Measurements from ENCODE around the gene FBLN5. TPM values are rescaled to one million over a fixed set of nuclear protein-coding genes. Genes with fewer than 3 reads are reported as not detected.

Gene FBLN5
- total and polyA plus RNA-seq, 9 of the 15 experiments (the other 6 are each of a cell fraction or from before 2014, with no cell fraction given) = 0.11 to 0.22 TPM; not detected in 7

DNA sequence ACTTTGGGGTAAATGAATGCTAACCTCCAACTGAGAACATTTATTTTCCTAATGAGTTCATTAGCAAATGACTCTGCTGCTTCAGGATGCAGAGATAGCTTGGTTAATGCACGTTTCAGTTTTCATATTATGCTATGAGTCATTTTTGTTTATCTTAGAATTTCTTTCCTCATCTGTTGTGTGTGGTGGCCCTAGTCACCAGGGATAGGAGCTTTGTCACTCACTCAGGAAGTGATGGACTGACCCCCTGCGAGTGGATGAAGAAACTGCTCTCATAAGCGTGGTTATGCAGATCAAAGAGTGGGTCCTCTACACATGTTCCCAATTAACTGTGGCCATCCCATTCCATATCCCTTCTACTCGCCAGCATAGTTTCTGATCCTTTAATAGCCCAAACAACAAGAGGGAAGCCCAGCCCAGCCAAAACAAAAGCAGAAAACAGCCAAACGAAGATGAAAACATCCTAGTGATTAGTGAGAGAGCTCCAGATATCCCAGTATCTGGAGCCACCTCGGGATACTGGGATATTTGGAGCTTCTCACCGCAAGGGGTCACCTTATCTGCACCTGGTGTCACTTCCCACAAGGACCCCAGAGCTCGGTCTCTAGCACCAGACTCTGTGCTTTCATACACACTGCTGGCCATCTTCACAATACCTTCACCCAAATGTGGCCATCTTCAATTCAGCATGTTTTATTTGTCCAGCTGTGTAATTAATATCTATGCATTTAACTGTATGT is 88.8 kb downstream of the FBLN5 start:
- H2AFZ ChIP-seq (ENCODE audit: low read depth, low read length) = peak overlapping the region; percentile 65; the same call in 1 of the 2 replicates
- peaks cover 0 to 2% of the 10 kb centered on the region in 2 experiments; a peak in 2 of 5 replicates for H3K4me1 ChIP-seq (replicated peaks in 1 of 2; ENCODE audit: control insufficient read depth in 2 of 2, insufficient read depth in 2 of 2, low read length in 2 of 2)
- intact Hi-C loops (cut with micrococcal nuclease) (loop anchor here (2.0 kb wide), 1 partner anchor 208 kb away; no protein-coding TSS in a partner anchor), in situ Hi-C loops (cut with MboI) (no loop called here)
- BruUV-seq (replicated peaks) = no TSS peak
- no peak overlapping the region for H3K4me3 ChIP-seq
- no peaks in the 10 kb centered on the region for H3K9me1 ChIP-seq (ENCODE audit: control insufficient read depth, insufficient read depth, low read length)
- 1% methylated on average over 7 of the region's 8 CpGs for WGBS (ENCODE audit: insufficient coverage, low coverage, missing lambda C conversion rate)
- H3K9ac ChIP-seq (ENCODE audit: insufficient read depth in 1 of 2, low read depth in 2 of 2, low read length in 2 of 2) = no peak overlapping the region
- no peak overlapping the region for H3K27ac ChIP-seq (ENCODE audit: extremely low read depth, low read depth, low read length)
- FAIRE-seq (peak; percentile 84), ATAC-seq (peak; percentile 90), DNase-seq (ENCODE audit: extremely low read depth in 1 of 4, low spot score in 3 of 4) (peak; percentile 18 to 56 (median 32))
- ChIA-PET POLR2A (no interaction called here), CTCF (ENCODE audit: low intra/inter-chr PET ratio) (interaction anchor here (0.6 kb wide), 1 partner anchor 181 kb away, joined by 3 read pairs; no protein-coding TSS in a partner anchor)
- H3K9me3 ChIP-seq (replicated peaks; ENCODE audit: control insufficient read depth, insufficient read depth, low read depth, low read length) = no peaks in the 10 kb centered on the region
- no peaks in the 10 kb centered on the region for H3K79me2 ChIP-seq (ENCODE audit: control insufficient read depth, insufficient read depth, low read length)
- H4K20me1 ChIP-seq (replicated peaks; ENCODE audit: control insufficient read depth, insufficient read depth, low read length) = no peaks in the 10 kb centered on the region
- no peaks in the 10 kb centered on the region for H3K27me3 ChIP-seq (ENCODE audit: control insufficient read depth in 2 of 2, insufficient read depth in 2 of 2, low read length in 2 of 2)
- H3K36me3 ChIP-seq (ENCODE audit: control insufficient read depth, insufficient read depth, low read length) = no peaks in the 10 kb centered on the region
- H3K4me2 ChIP-seq (ENCODE audit: insufficient read depth, low read length) = no peak overlapping the region
- TF ChIP-seq ATF7 (IDR thresholded peaks at IDR 0.05) (peak; percentile 21; the same call in 1 of the 2 replicates), YBX1 (IDR thresholded peaks at IDR 0.05) (no peak), YY1 (IDR thresholded peaks at IDR 0.05; ENCODE audit: borderline replicate concordance in 1 of 3, control insufficient read depth in 1 of 3, extremely low read depth in 1 of 3, insufficient read depth in 3 of 3, insufficient read length in 1 of 3, insufficient replicate concordance in 2 of 3, low read depth in 1 of 3, low read length in 2 of 3) (no peak), HNRNPLL (IDR thresholded peaks at IDR 0.05; ENCODE audit: low read depth, low read length, poor library complexity, severe bottlenecking) (no peak), FOXK2 (conservative IDR thresholded peaks at IDR 0.05 in 1 of 2, IDR thresholded peaks at IDR 0.05 in 1 of 2; ENCODE audit: low read depth in 2 of 2) (no peak), TEAD1 (CRISPR knock-in tag; IDR thresholded peaks at IDR 0.05) (no peak), ZSCAN32 (CRISPR knock-in tag; IDR thresholded peaks at IDR 0.05) (no peak), SIN3B (IDR thresholded peaks at IDR 0.05; ENCODE audit: low read depth) (no peak), MCM2 (IDR thresholded peaks at IDR 0.05; ENCODE audit: low read depth) (no peak), MYNN (IDR thresholded peaks at IDR 0.05) (no peak), MYNN (CRISPR knock-in tag; IDR thresholded peaks at IDR 0.05) (no peak), RBM22 (IDR thresholded peaks at IDR 0.05; ENCODE audit: low read depth, low read length, poor library complexity, severe bottlenecking) (no peak), SMARCA4 (IDR thresholded peaks at IDR 0.05) (no peak), SIX5 (IDR thresholded peaks at IDR 0.05; ENCODE audit: borderline replicate concordance in 1 of 2, insufficient read depth in 1 of 2, low read depth in 1 of 2, low read length in 2 of 2) (no peak), MEF2A (IDR thresholded peaks at IDR 0.05; ENCODE audit: control insufficient read depth, low read depth, low read length) (no peak)
- TF ChIP-seq, protein P1, sequence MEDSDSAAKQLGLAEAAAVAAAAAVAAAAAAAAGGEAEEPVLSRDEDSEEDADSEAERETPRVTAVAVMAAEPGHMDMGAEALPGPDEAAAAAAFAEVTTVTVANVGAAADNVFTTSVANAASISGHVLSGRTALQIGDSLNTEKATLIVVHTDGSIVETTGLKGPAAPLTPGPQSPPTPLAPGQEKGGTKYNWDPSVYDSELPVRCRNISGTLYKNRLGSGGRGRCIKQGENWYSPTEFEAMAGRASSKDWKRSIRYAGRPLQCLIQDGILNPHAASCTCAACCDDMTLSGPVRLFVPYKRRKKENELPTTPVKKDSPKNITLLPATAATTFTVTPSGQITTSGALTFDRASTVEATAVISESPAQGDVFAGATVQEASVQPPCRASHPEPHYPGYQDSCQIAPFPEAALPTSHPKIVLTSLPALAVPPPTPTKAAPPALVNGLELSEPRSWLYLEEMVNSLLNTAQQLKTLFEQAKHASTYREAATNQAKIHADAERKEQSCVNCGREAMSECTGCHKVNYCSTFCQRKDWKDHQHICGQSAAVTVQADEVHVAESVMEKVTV (CRISPR knock-in tag; IDR thresholded peaks at IDR 0.05) = peak; percentile 21; the same call in 1 of the 2 replicates
- TF ChIP-seq, protein P2, sequence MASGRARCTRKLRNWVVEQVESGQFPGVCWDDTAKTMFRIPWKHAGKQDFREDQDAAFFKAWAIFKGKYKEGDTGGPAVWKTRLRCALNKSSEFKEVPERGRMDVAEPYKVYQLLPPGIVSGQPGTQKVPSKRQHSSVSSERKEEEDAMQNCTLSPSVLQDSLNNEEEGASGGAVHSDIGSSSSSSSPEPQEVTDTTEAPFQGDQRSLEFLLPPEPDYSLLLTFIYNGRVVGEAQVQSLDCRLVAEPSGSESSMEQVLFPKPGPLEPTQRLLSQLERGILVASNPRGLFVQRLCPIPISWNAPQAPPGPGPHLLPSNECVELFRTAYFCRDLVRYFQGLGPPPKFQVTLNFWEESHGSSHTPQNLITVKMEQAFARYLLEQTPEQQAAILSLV (tag; IDR thresholded peaks at IDR 0.05) = no peak
- TF ChIP-seq, protein P3, sequence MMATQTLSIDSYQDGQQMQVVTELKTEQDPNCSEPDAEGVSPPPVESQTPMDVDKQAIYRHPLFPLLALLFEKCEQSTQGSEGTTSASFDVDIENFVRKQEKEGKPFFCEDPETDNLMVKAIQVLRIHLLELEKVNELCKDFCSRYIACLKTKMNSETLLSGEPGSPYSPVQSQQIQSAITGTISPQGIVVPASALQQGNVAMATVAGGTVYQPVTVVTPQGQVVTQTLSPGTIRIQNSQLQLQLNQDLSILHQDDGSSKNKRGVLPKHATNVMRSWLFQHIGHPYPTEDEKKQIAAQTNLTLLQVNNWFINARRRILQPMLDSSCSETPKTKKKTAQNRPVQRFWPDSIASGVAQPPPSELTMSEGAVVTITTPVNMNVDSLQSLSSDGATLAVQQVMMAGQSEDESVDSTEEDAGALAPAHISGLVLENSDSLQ (IDR thresholded peaks at IDR 0.05) = peak; percentile 22; the same call in 1 of the 2 replicates

Data from K562 (cell line).